Panc1 (cell line): Measurements from ENCODE around the gene NLRP7. TPM values are rescaled to one million over a fixed set of nuclear protein-coding genes. Genes with fewer than 3 reads are reported as not detected.
"Not testable (repeated sequence)": the region's sequence is repeated elsewhere in the genome, so short reads cannot be mapped to it uniquely, and the experiment has no call there.

Source experiments
- ATAC-seq: fragments of 200-7000 bp; cut with Tn5 transposase; 2 replicates; pipeline ENCODE4 v1.9.1; 2020; ENCODE audit warnings: mild to moderate bottlenecking, moderate library complexity
- BruUV-seq: library from RNA; stranded (reverse); fragments of 400-500 nt; replicated peaks from 2 replicates; lab custom pipeline; 2021; lab: Mats Ljungman, UMichigan
- CTCF ChIA-PET: fragments of 300-600 bp; sonication (Branson Sonifier 250); formaldehyde crosslinking; loops from one replicate; lab custom pipeline; 2022; ENCODE audit warnings: antibody characterized with exemption; lab: Charles Lee
- POLR2A ChIA-PET: fragments of 300-600 bp; sonication (Branson Sonifier 250); formaldehyde crosslinking; loops from one replicate; lab custom pipeline; 2022; ENCODE audit warnings: antibody characterized with exemption; lab: Charles Lee
- DNase-seq: peaks from one replicate; pipeline ENCODE4 v3.0.0-alpha.2; 2010; ENCODE audit warnings: low read depth, low spot score
- H3K27ac ChIP-seq: 2 replicates; pipeline ENCODE4 v1.5.1; 2011; ENCODE audit warnings: mild to moderate bottlenecking, low read length, inconsistent platforms
- H3K27me3 ChIP-seq: fragments of 200-500 bp; sonication (Bioruptor generic); 2 replicates; pipeline ENCODE4 v1.6.0; 2014; ENCODE audit warnings: low read length, inconsistent platforms; ENCODE audit not compliant: control insufficient read depth, insufficient read depth
- H3K36me3 ChIP-seq: fragments of 200-500 bp; sonication (Bioruptor generic); 2 replicates; pipeline ENCODE4 v1.5.1; 2014; ENCODE audit warnings: inconsistent platforms, mild to moderate bottlenecking, low read length, moderate library complexity; ENCODE audit not compliant: control insufficient read depth, insufficient read depth
- H3K4me1 ChIP-seq: 2 replicates; pipeline ENCODE4 v1.5.1; 2011; ENCODE audit warnings: inconsistent platforms, mild to moderate bottlenecking, low read length, moderate library complexity; ENCODE audit not compliant: control insufficient read depth, insufficient read depth
- H3K4me3 ChIP-seq, 2 experiments: 2 replicates each; pipeline ENCODE4 v1.5.1; 2011 to 2012; ENCODE audit warnings: low read depth in 2 of 2, low read length in 2 of 2, mild to moderate bottlenecking in 2 of 2, inconsistent platforms in 1 of 2, moderate library complexity in 1 of 2
- H3K9me3 ChIP-seq: fragments of 200-500 bp; sonication (Bioruptor generic); 2 replicates; pipeline ENCODE4 v1.5.1; 2014; ENCODE audit warnings: low read depth, mild to moderate bottlenecking, inconsistent platforms, low read length, moderate library complexity; ENCODE audit not compliant: control insufficient read depth, insufficient read depth
- POLR2AphosphoS5 ChIP-seq: IDR thresholded peaks from 2 replicates; pipeline ENCODE4 v1.6.1; 2012; ENCODE audit warnings: mild to moderate bottlenecking, low read depth, low read length, moderate library complexity
- SIN3A ChIP-seq: IDR thresholded peaks from 2 replicates; pipeline ENCODE4 v1.6.1; 2012; ENCODE audit warnings: low read depth, mild to moderate bottlenecking, low read length, moderate library complexity, borderline replicate concordance; ENCODE audit not compliant: insufficient read depth
- TCF7L2 ChIP-seq: IDR thresholded peaks from 2 replicates; pipeline ENCODE4 v1.6.1; 2011; ENCODE audit warnings: mild to moderate bottlenecking, low read depth, low read length, inconsistent platforms
- in situ Hi-C: cut with HindIII; loops from 2 replicates; pipeline ENCODE4 v1.10.0; 2016; ENCODE audit warnings: low sequenced_read_pairs, low pct_unique_long_range_greater_than_20kb
- intact Hi-C: fragments of 100-400 bp; cut with micrococcal nuclease; formaldehyde crosslinking; loops from one replicate; pipeline ENCODE4 v1.10.0; 2022; ENCODE audit not compliant: unreplicated experiment
- total RNA-seq: library from RNA; stranded (reverse); gene quantifications from one replicate; pipeline ENCODE4 v1.2.1, GENCODE V29; 2021; ENCODE audit not compliant: unreplicated experiment
- TF ChIP-seq, protein P1 (sequence below): fragments of 450-650 bp; IDR thresholded peaks from 2 replicates; pipeline ENCODE4 v1.5.1; 2017; ENCODE audit warnings: mild to moderate bottlenecking
- TF ChIP-seq, protein P2 (sequence below), 2 experiments: IDR thresholded peaks; 2 replicates each; pipeline ENCODE4 v1.6.1; 2011 to 2012; ENCODE audit warnings: low read depth in 2 of 2, control low read depth in 1 of 2, low read length in 1 of 2, mild to moderate bottlenecking in 1 of 2, moderate library complexity in 1 of 2; ENCODE audit not compliant: insufficient read depth in 1 of 2

NLRP7 gene
- total RNA-seq, 1 experiment from 2014 or later = not detected

DNA sequence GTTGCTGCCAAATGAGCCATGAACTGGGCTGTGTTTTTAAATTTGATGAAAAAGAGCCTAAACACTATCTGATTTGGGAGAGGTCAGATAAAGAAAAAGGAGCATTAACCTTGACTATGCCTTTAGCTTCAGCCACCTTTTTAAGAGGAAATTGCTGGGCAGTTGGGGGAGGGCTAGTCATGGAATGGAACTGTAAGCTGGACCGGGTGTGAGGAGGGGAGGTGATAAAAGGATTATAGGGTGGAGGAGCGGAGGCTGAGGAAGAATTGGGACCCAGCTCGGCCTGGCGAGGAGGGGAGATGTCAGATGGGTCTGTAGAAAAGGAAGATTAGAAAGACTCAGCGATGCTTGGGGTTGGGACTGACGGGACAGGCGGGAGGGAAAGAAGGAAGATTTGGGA lies 48.6 kb downstream of the NLRP7 start:
- H3K36me3 ChIP-seq, H3K4me1 ChIP-seq, POLR2A ChIA-PET, H3K27ac ChIP-seq, H3K9me3 ChIP-seq, intact Hi-C loops, H3K4me3 ChIP-seq, DNase-seq, H3K27me3 ChIP-seq, BruUV-seq, in situ Hi-C loops, ATAC-seq: not testable (repeated sequence)
- CTCF ChIA-PET = interaction anchor here (0.6 kb wide), 1 partner anchor 8 kb away, joined by 3 read pairs; no protein-coding TSS in a partner anchor

DNA sequence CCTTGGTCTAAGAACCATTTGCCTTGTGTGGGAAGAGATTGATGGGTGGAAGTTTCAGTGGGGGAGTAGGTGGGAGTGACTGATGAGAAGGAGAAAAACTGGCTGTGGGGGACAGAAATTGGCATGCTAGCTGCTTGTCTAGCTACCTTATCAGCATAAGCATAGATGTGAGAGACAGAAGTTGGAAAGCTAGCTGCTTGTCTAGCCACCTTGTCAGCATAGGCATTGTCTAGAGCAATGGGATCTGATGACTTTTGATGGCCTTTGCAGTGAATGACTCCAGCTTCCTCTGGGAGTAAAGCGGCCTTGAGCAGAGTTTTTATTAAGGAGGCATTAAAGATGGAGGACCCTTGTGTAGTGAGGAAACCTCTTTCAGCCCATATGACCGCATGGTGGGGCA lies 51.3 kb downstream of the NLRP7 start:
- H3K4me3 ChIP-seq = no peak overlapping the region
- H3K27ac ChIP-seq = no peak overlapping the region
- ChIA-PET POLR2A (no interaction called here), CTCF (interaction anchor here (1.1 kb wide), 1 partner anchor 15 kb away, joined by 3 read pairs; no protein-coding TSS in a partner anchor)
- intact Hi-C loops (no loop called here), in situ Hi-C loops (no loop called here)
- DNase-seq (no peak), ATAC-seq (no peak)
- no peaks in the 10 kb centered on the region for H3K27me3 ChIP-seq
- no peak for TF ChIP-seq TCF7L2
- TF ChIP-seq, protein P1, sequence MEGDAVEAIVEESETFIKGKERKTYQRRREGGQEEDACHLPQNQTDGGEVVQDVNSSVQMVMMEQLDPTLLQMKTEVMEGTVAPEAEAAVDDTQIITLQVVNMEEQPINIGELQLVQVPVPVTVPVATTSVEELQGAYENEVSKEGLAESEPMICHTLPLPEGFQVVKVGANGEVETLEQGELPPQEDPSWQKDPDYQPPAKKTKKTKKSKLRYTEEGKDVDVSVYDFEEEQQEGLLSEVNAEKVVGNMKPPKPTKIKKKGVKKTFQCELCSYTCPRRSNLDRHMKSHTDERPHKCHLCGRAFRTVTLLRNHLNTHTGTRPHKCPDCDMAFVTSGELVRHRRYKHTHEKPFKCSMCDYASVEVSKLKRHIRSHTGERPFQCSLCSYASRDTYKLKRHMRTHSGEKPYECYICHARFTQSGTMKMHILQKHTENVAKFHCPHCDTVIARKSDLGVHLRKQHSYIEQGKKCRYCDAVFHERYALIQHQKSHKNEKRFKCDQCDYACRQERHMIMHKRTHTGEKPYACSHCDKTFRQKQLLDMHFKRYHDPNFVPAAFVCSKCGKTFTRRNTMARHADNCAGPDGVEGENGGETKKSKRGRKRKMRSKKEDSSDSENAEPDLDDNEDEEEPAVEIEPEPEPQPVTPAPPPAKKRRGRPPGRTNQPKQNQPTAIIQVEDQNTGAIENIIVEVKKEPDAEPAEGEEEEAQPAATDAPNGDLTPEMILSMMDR = no peak
- no peak for TF ChIP-seq POLR2AphosphoS5
- TF ChIP-seq, protein P2, sequence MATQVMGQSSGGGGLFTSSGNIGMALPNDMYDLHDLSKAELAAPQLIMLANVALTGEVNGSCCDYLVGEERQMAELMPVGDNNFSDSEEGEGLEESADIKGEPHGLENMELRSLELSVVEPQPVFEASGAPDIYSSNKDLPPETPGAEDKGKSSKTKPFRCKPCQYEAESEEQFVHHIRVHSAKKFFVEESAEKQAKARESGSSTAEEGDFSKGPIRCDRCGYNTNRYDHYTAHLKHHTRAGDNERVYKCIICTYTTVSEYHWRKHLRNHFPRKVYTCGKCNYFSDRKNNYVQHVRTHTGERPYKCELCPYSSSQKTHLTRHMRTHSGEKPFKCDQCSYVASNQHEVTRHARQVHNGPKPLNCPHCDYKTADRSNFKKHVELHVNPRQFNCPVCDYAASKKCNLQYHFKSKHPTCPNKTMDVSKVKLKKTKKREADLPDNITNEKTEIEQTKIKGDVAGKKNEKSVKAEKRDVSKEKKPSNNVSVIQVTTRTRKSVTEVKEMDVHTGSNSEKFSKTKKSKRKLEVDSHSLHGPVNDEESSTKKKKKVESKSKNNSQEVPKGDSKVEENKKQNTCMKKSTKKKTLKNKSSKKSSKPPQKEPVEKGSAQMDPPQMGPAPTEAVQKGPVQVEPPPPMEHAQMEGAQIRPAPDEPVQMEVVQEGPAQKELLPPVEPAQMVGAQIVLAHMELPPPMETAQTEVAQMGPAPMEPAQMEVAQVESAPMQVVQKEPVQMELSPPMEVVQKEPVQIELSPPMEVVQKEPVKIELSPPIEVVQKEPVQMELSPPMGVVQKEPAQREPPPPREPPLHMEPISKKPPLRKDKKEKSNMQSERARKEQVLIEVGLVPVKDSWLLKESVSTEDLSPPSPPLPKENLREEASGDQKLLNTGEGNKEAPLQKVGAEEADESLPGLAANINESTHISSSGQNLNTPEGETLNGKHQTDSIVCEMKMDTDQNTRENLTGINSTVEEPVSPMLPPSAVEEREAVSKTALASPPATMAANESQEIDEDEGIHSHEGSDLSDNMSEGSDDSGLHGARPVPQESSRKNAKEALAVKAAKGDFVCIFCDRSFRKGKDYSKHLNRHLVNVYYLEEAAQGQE (IDR thresholded peaks at IDR 0.05; ENCODE audit: insufficient read depth in 1 of 2, low read depth in 2 of 2, low read length in 1 of 2) = no peak
- no peak for TF ChIP-seq SIN3A
- H3K4me1 ChIP-seq = no peaks in the 10 kb centered on the region; the same call in 1 of the 2 replicates
- no peaks in the 10 kb centered on the region for H3K36me3 ChIP-seq
- no TSS peak for BruUV-seq
- H3K9me3 ChIP-seq = no peaks in the 10 kb centered on the region

DNA sequence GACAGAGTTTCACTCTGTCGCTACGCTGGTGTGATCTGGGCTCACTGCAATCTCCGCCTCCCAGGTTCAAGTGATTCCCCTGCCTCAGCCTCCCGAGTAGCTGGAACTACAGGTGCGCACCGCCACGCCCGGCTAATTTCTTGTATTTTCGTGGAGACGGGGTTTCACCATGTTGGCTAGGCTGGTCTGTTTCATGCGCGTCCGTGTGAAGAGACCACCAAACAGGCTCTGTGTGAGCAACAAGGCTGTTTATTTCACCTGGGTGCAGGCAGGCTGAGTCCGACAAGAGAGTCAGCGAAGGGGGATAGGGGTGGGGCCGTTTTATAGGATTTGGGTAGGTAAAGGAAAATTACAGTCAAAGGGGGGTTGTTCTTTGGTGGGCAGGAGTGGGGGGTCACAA lies 53.2 kb downstream of the NLRP7 start:
- H3K27me3 ChIP-seq, in situ Hi-C loops, H3K27ac ChIP-seq, H3K36me3 ChIP-seq, ATAC-seq, DNase-seq, BruUV-seq, H3K9me3 ChIP-seq, POLR2A ChIA-PET, intact Hi-C loops, CTCF ChIA-PET, H3K4me3 ChIP-seq, H3K4me1 ChIP-seq: not testable (repeated sequence)
